Neural cell (in vitro differentiated cells): ENCODE data around the gene URGCP. TPM values are rescaled to one million over a fixed set of nuclear protein-coding genes. Genes with fewer than 3 reads are reported as not detected.

ENCODE experiments used
- H2AFZ ChIP-seq: fragments of 200-600, 300-800 bp; sonication (generic), shearing (Covaris generic); 2 replicates; pipeline ENCODE4 v1.6.0; 2014; ENCODE audit warnings: low read depth, mild to moderate bottlenecking, antibody characterized with exemption, low read length, moderate library complexity
- H3F3A ChIP-seq: fragments of 200-600 bp; shearing (Covaris generic); 2 replicates; pipeline ENCODE4 v1.6.1; 2016; ENCODE audit warnings: mild to moderate bottlenecking, moderate library complexity, mixed read lengths, antibody characterized with exemption, low read length; ENCODE audit not compliant: insufficient read depth, poor library complexity, severe bottlenecking
- H3K27ac ChIP-seq: fragments of 200-600, 300-800 bp; sonication (generic), shearing (Covaris generic); 2 replicates; pipeline ENCODE4 v1.5.1; 2014; ENCODE audit warnings: mild to moderate bottlenecking, low read length, moderate library complexity
- H3K27me3 ChIP-seq: fragments of 300-800, 200-600 bp; sonication (generic), shearing (Covaris generic); 2 replicates; pipeline ENCODE4 v1.6.0; 2014; ENCODE audit warnings: mild to moderate bottlenecking, low read depth, low read length, moderate library complexity; ENCODE audit not compliant: insufficient read depth
- H3K36me3 ChIP-seq: fragments of 300-800, 200-600 bp; sonication (generic), shearing (Covaris generic); 2 replicates; pipeline ENCODE4 v1.5.1; 2014; ENCODE audit warnings: mild to moderate bottlenecking, antibody characterized with exemption, low read length, moderate library complexity; ENCODE audit not compliant: insufficient read depth
- H3K4me2 ChIP-seq: fragments of 300-800, 200-600 bp; sonication (generic), shearing (Covaris generic); 2 replicates; pipeline ENCODE4 v1.6.0; 2014; ENCODE audit warnings: mild to moderate bottlenecking, low read length
- H3K4me3 ChIP-seq: fragments of 300-800, 200-600 bp; sonication (generic), shearing (Covaris generic); 2 replicates; pipeline ENCODE4 v1.5.1; 2014; ENCODE audit warnings: mild to moderate bottlenecking, low read length, moderate library complexity
- H3K79me2 ChIP-seq: fragments of 200-600 bp; shearing (Covaris generic); replicated peaks from 2 replicates; pipeline ENCODE4 v1.6.0; 2014; ENCODE audit warnings: mild to moderate bottlenecking, low read length, moderate library complexity; ENCODE audit not compliant: insufficient read depth
- H3K9ac ChIP-seq: fragments of 300-800, 200-600 bp; sonication (generic), shearing (Covaris generic); 2 replicates; pipeline ENCODE4 v1.6.1; 2016; ENCODE audit warnings: mild to moderate bottlenecking, low read length, mixed read lengths
- H3K9me2 ChIP-seq: fragments of 200-600 bp; shearing (Covaris generic); 2 replicates; pipeline ENCODE4 v1.6.1; 2016; ENCODE audit warnings: mild to moderate bottlenecking, low read length, mixed read lengths; ENCODE audit not compliant: insufficient read depth
- H3K9me3 ChIP-seq: fragments of 200-600, 300-800 bp; sonication (generic), shearing (Covaris generic); 2 replicates; pipeline ENCODE4 v1.6.1; 2016; ENCODE audit warnings: mild to moderate bottlenecking, mixed run types, low read length, moderate library complexity, mixed read lengths
- H4K20me1 ChIP-seq: fragments of 200-600 bp; shearing (Covaris generic); 2 replicates; pipeline ENCODE4 v1.6.1; 2016; ENCODE audit warnings: mild to moderate bottlenecking, mixed run types; ENCODE audit not compliant: insufficient read depth
- EP300 ChIP-seq: fragments of 450-650 bp; conservative IDR thresholded peaks from 2 replicates; pipeline ENCODE4 v1.6.1; 2014; ENCODE audit warnings: antibody characterized with exemption, mild to moderate bottlenecking, moderate library complexity; ENCODE audit not compliant: poor library complexity, severe bottlenecking
- EZH2 ChIP-seq: fragments of 200-600, 300-800 bp; shearing (Covaris generic), sonication (generic); IDR thresholded peaks from 2 replicates; pipeline ENCODE4 v1.6.1; 2014; ENCODE audit warnings: antibody characterized with exemption, low read length, borderline replicate concordance, mild to moderate bottlenecking; ENCODE audit not compliant: insufficient read depth, poor library complexity, severe bottlenecking
- MXI1 ChIP-seq: fragments of 450-650 bp; conservative IDR thresholded peaks from 2 replicates; pipeline ENCODE4 v1.6.1; 2014; ENCODE audit warnings: antibody characterized with exemption, mild to moderate bottlenecking; ENCODE audit not compliant: poor library complexity, severe bottlenecking
- POLR2AphosphoS5 ChIP-seq: IDR thresholded peaks from 2 replicates; pipeline ENCODE4 v1.6.1; 2012
- RAD21 ChIP-seq: fragments of 450-650 bp; conservative IDR thresholded peaks from 2 replicates; pipeline ENCODE4 v1.6.1; 2014; ENCODE audit warnings: antibody characterized with exemption, mild to moderate bottlenecking, moderate library complexity
- SMC3 ChIP-seq: fragments of 450-650 bp; conservative IDR thresholded peaks from 2 replicates; pipeline ENCODE4 v1.6.1; 2014; ENCODE audit warnings: antibody characterized with exemption, mild to moderate bottlenecking, moderate library complexity; ENCODE audit not compliant: poor library complexity
- TAF1 ChIP-seq: IDR thresholded peaks from 2 replicates; pipeline ENCODE4 v1.6.1; 2012; ENCODE audit warnings: low read depth
- polyA plus RNA-seq: library from polyadenylated mRNA; depleted of rRNA; stranded (reverse); fragments of >200 nt; gene quantifications from 2 replicates; pipeline ENCODE4 v1.2.3, GENCODE V29; 2014
- TF ChIP-seq, protein P1 (sequence below): IDR thresholded peaks from 2 replicates; pipeline ENCODE4 v1.6.1; 2012; ENCODE audit warnings: borderline replicate concordance
- TF ChIP-seq, protein P2 (sequence below): fragments of 450-650 bp; IDR thresholded peaks from 2 replicates; pipeline ENCODE4 v1.5.1; 2014; ENCODE audit warnings: antibody characterized with exemption, mild to moderate bottlenecking, moderate library complexity; ENCODE audit not compliant: poor library complexity, severe bottlenecking

The URGCP gene
- polyA plus RNA-seq, 1 donor from 2014 or later: 43.0 TPM

DNA sequence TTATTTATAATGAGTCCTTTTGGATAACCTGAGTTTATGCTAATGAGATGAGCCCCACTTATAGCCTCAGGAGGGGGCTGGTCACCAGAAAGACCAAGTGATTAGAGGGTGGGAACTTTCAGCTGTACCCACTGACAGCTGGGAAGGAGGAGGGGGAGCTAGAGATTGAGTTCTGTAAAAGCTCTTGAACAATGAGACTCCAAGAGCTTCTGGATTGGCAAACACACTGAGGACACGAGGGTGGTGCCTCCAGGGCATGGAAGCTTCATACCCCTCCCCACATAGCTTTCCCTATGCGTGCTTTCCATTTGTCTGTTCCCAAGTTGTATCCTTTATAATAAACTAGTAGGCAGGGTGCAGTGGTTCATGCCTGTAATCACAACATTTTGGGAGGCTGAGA is 57.3 kb downstream of the URGCP start:
- no peaks in the 10 kb centered on the region for H3F3A ChIP-seq
- no peak overlapping the region for H2AFZ ChIP-seq
- no peaks in the 10 kb centered on the region for H3K9me3 ChIP-seq
- no peaks in the 10 kb centered on the region for H3K27me3 ChIP-seq
- TF ChIP-seq EP300: no peak
- TF ChIP-seq MXI1: no peak
- TF ChIP-seq EZH2: no peak
- no peak for TF ChIP-seq RAD21
- no peak for TF ChIP-seq POLR2AphosphoS5
- TF ChIP-seq, protein P1, sequence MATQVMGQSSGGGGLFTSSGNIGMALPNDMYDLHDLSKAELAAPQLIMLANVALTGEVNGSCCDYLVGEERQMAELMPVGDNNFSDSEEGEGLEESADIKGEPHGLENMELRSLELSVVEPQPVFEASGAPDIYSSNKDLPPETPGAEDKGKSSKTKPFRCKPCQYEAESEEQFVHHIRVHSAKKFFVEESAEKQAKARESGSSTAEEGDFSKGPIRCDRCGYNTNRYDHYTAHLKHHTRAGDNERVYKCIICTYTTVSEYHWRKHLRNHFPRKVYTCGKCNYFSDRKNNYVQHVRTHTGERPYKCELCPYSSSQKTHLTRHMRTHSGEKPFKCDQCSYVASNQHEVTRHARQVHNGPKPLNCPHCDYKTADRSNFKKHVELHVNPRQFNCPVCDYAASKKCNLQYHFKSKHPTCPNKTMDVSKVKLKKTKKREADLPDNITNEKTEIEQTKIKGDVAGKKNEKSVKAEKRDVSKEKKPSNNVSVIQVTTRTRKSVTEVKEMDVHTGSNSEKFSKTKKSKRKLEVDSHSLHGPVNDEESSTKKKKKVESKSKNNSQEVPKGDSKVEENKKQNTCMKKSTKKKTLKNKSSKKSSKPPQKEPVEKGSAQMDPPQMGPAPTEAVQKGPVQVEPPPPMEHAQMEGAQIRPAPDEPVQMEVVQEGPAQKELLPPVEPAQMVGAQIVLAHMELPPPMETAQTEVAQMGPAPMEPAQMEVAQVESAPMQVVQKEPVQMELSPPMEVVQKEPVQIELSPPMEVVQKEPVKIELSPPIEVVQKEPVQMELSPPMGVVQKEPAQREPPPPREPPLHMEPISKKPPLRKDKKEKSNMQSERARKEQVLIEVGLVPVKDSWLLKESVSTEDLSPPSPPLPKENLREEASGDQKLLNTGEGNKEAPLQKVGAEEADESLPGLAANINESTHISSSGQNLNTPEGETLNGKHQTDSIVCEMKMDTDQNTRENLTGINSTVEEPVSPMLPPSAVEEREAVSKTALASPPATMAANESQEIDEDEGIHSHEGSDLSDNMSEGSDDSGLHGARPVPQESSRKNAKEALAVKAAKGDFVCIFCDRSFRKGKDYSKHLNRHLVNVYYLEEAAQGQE: no peak
- no peaks in the 10 kb centered on the region for H3K79me2 ChIP-seq
- H4K20me1 ChIP-seq: no peaks in the 10 kb centered on the region
- H3K4me3 ChIP-seq: no peak overlapping the region
- H3K36me3 ChIP-seq: no peaks in the 10 kb centered on the region
- no peak overlapping the region for H3K4me2 ChIP-seq
- no peak overlapping the region for H3K27ac ChIP-seq
- no peak overlapping the region for H3K9ac ChIP-seq
- no peaks in the 10 kb centered on the region for H3K9me2 ChIP-seq

DNA sequence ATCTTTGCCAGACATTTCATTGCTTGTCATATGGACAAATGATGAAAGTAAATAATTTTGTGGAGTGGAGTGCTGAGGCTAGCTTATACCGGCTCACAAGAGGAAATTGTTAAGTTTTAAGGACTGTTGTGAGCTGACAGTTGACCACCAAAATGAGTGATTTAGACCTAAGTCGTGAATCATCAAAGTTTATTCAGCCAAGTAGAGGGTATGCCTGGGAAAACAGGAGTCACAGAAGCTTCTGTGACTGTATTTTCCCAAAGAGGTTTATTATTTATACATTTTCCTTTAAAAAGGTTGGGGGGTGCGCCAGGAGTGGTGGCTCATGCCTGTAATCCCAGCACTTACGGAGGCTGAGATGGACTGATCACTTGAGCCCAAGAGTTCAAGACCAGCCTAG is 58.9 kb downstream of the URGCP start:
- Histone ChIP-seq H2AFZ (no peak overlapping the region), H3K36me3 (no peaks in the 10 kb centered on the region), H3K27ac (no peak overlapping the region), H3K27me3 (no peaks in the 10 kb centered on the region), H3F3A (no peaks in the 10 kb centered on the region), H3K9me3 (no peaks in the 10 kb centered on the region), H3K4me2 (no peak overlapping the region), H3K79me2 (no peaks in the 10 kb centered on the region), H3K4me3 (no peak overlapping the region), H3K9ac (no peak overlapping the region), H3K9me2 (no peaks in the 10 kb centered on the region), H4K20me1 (no peaks in the 10 kb centered on the region)
- TF ChIP-seq, protein P2, sequence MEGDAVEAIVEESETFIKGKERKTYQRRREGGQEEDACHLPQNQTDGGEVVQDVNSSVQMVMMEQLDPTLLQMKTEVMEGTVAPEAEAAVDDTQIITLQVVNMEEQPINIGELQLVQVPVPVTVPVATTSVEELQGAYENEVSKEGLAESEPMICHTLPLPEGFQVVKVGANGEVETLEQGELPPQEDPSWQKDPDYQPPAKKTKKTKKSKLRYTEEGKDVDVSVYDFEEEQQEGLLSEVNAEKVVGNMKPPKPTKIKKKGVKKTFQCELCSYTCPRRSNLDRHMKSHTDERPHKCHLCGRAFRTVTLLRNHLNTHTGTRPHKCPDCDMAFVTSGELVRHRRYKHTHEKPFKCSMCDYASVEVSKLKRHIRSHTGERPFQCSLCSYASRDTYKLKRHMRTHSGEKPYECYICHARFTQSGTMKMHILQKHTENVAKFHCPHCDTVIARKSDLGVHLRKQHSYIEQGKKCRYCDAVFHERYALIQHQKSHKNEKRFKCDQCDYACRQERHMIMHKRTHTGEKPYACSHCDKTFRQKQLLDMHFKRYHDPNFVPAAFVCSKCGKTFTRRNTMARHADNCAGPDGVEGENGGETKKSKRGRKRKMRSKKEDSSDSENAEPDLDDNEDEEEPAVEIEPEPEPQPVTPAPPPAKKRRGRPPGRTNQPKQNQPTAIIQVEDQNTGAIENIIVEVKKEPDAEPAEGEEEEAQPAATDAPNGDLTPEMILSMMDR: no peak
- TF ChIP-seq EP300 (no peak), SMC3 (no peak), POLR2AphosphoS5 (no peak), RAD21 (no peak), TAF1 (no peak)

DNA sequence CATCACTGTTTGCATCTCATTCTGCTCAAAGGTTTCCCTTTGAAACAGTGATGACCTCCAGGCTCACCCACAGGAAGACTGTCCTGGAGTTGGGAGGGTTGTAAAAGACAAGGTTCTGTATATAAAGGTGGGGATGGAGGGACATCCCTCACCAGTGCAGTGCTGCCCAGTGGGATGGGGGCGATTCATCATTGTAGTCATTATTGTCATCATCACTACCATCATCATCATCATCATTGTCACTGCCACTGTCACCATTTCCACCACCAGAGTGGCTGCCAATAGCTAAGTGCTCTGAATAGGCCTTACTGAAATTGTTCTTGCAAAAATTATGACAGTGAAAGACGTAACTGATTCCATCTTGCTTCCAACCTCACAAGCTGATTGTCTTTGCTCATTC is 61.7 kb downstream of the URGCP start:
- Histone ChIP-seq H3F3A (no peaks in the 10 kb centered on the region), H2AFZ (no peak overlapping the region), H3K4me3 (no peak overlapping the region), H3K9ac (no peak overlapping the region), H3K27me3 (no peaks in the 10 kb centered on the region), H3K9me2 (no peaks in the 10 kb centered on the region), H3K79me2 (no peaks in the 10 kb centered on the region), H3K4me2 (no peak overlapping the region), H4K20me1 (no peaks in the 10 kb centered on the region), H3K36me3 (no peaks in the 10 kb centered on the region), H3K9me3 (no peaks in the 10 kb centered on the region), H3K27ac (no peak overlapping the region)
- TF ChIP-seq POLR2AphosphoS5 (no peak), MXI1 (no peak), EZH2 (no peak), SMC3 (no peak), EP300 (no peak), RAD21 (no peak), TAF1 (no peak)
- TF ChIP-seq, protein P2: no peak
- TF ChIP-seq, protein P1: no peak
